ENCODE results near the gene RSBN1L.

DNA sequence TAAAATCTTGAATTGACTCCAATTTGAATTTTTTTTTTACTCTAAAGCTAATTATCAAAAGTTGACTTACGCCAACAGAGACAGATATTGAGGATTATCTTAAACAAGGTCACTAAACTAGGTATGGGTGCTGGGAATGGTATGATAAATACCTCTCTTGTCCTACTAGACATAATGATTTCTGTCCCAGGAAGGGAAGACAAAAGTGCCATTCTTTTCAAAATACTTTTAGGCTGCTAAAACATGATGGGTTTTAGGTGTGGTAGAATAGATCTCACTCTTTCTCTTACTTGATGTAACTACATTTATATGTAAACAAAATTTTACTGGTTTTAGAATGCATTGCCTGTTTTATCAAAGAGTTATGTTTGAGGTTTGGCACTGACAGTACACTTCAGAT, 86.9 kb downstream of the RSBN1L start:
- TF ChIP-seq, protein P1, sequence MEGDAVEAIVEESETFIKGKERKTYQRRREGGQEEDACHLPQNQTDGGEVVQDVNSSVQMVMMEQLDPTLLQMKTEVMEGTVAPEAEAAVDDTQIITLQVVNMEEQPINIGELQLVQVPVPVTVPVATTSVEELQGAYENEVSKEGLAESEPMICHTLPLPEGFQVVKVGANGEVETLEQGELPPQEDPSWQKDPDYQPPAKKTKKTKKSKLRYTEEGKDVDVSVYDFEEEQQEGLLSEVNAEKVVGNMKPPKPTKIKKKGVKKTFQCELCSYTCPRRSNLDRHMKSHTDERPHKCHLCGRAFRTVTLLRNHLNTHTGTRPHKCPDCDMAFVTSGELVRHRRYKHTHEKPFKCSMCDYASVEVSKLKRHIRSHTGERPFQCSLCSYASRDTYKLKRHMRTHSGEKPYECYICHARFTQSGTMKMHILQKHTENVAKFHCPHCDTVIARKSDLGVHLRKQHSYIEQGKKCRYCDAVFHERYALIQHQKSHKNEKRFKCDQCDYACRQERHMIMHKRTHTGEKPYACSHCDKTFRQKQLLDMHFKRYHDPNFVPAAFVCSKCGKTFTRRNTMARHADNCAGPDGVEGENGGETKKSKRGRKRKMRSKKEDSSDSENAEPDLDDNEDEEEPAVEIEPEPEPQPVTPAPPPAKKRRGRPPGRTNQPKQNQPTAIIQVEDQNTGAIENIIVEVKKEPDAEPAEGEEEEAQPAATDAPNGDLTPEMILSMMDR (IDR thresholded peaks at IDR 0.05), result no peak
- TF ChIP-seq JUND (IDR thresholded peaks at IDR 0.05) (no peak), YY1 (IDR thresholded peaks at IDR 0.05; ENCODE audit: low read depth) (no peak), RAD21 (IDR thresholded peaks at IDR 0.05; ENCODE audit: low read length) (no peak), RFX5 (IDR thresholded peaks at IDR 0.05; ENCODE audit: low read length) (no peak)
